Loucy (cell line): ENCODE measurements around the gene EGR1.

Experiments
- H2AFZ ChIP-seq: fragments of 200-600 bp; sonication (generic); 2 replicates; pipeline ENCODE4 v1.6.0; 2016; ENCODE audit warnings: antibody characterized with exemption, mild to moderate bottlenecking, low read length, moderate library complexity
- H3F3A ChIP-seq: fragments of 200-600 bp; 2 replicates; pipeline ENCODE4 v1.6.0; 2016; ENCODE audit warnings: antibody characterized with exemption, low read depth, mild to moderate bottlenecking
- H3K27me3 ChIP-seq: fragments of 200-600 bp; sonication (generic); 2 replicates; pipeline ENCODE4 v1.6.1; 2014; ENCODE audit warnings: low read length, mild to moderate bottlenecking; ENCODE audit not compliant: insufficient read depth, poor library complexity, severe bottlenecking
- H3K36me3 ChIP-seq: fragments of 200-600 bp; sonication (generic); 2 replicates; pipeline ENCODE4 v1.6.1; 2016; ENCODE audit warnings: low read length; ENCODE audit not compliant: insufficient read depth
- H3K4me1 ChIP-seq: fragments of 200-600 bp; sonication (generic); 2 replicates; pipeline ENCODE4 v1.5.1; 2014; ENCODE audit warnings: low read length, mild to moderate bottlenecking; ENCODE audit not compliant: insufficient read depth, poor library complexity, severe bottlenecking
- H3K4me2 ChIP-seq: fragments of 200-600 bp; sonication (generic); 2 replicates; pipeline ENCODE4 v1.6.0; 2014; ENCODE audit warnings: antibody characterized with exemption, low read length, low read depth, mild to moderate bottlenecking; ENCODE audit not compliant: poor library complexity, severe bottlenecking
- H3K4me3 ChIP-seq: fragments of 200-600 bp; sonication (generic); 2 replicates; pipeline ENCODE4 v1.5.1; 2014; ENCODE audit warnings: low read length, mild to moderate bottlenecking, mixed read lengths; ENCODE audit not compliant: poor library complexity, severe bottlenecking
- H3K79me2 ChIP-seq: fragments of 200-600 bp; sonication (generic); 2 replicates; pipeline ENCODE4 v1.6.1; 2014; ENCODE audit warnings: low read length; ENCODE audit not compliant: insufficient read depth
- H3K9ac ChIP-seq: fragments of 200-600 bp; sonication (generic); 2 replicates; pipeline ENCODE4 v1.6.0; 2014; ENCODE audit warnings: mild to moderate bottlenecking, low read depth, low read length, moderate library complexity; ENCODE audit not compliant: poor library complexity, severe bottlenecking
- H3K9me2 ChIP-seq: fragments of 200-600 bp; sonication (generic); replicated peaks from 2 replicates; pipeline ENCODE4 v1.6.1; 2016; ENCODE audit warnings: low read depth, low read length, mixed read lengths
- H3K9me3 ChIP-seq: fragments of 200-600 bp; sonication (generic); 2 replicates; pipeline ENCODE4 v1.6.1; 2014; ENCODE audit warnings: mild to moderate bottlenecking, antibody characterized with exemption, low read length, low read depth; ENCODE audit not compliant: insufficient read depth
- H4K20me1 ChIP-seq: fragments of 200-600 bp; sonication (generic); 2 replicates; pipeline ENCODE4 v1.6.0; 2014; ENCODE audit warnings: antibody characterized with exemption, low read length, mild to moderate bottlenecking; ENCODE audit not compliant: insufficient read depth, poor library complexity, severe bottlenecking
- CTCF ChIP-seq: fragments of 200-600 bp; sonication (generic); conservative IDR thresholded peaks from 2 replicates; pipeline ENCODE4 v1.5.1; 2014; ENCODE audit warnings: mild to moderate bottlenecking, antibody characterized with exemption, low read length
- EZH2phosphoT487 ChIP-seq: fragments of 200-600 bp; IDR thresholded peaks from 2 replicates; pipeline ENCODE4 v1.6.1; 2018; ENCODE audit warnings: antibody characterized with exemption, mild to moderate bottlenecking, moderate library complexity, borderline replicate concordance

Gene EGR1

GRCh38 chr5:138466900-138467710 is 1.8 kb downstream of the EGR1 start:
- no peak overlapping the region for H3K4me3 ChIP-seq

GRCh38 chr5:138467711-138468132 is 2.4 kb downstream of the EGR1 start:
- H3F3A ChIP-seq = no peaks in the 10 kb centered on the region
- H3K9ac ChIP-seq = no peak overlapping the region
- peaks cover 29% of the 10 kb centered on the region for H3K27me3 ChIP-seq
- H3K4me2 ChIP-seq = no peak overlapping the region
- no peak overlapping the region for H3K4me3 ChIP-seq
- no peaks in the 10 kb centered on the region for H3K79me2 ChIP-seq
- H2AFZ ChIP-seq = no peak overlapping the region
- H4K20me1 ChIP-seq = peaks cover 4% of the 10 kb centered on the region
- TF ChIP-seq CTCF (no peak), EZH2phosphoT487 (no peak)
- peaks cover 6% of the 10 kb centered on the region for H3K4me1 ChIP-seq
- H3K36me3 ChIP-seq = no peaks in the 10 kb centered on the region
- no peaks in the 10 kb centered on the region for H3K9me2 ChIP-seq
- H3K9me3 ChIP-seq = no peaks in the 10 kb centered on the region

More at GRCh38 chr5:138466900-138467710, 1.8 kb downstream of the EGR1 start:
- Histone ChIP-seq H3K4me1 (peaks cover 6% of the 10 kb centered on the region), H3F3A (no peaks in the 10 kb centered on the region), H3K9ac (no peak overlapping the region), H4K20me1 (peaks cover 4% of the 10 kb centered on the region), H3K27me3 (peaks cover 29% of the 10 kb centered on the region), H3K4me2 (no peak overlapping the region), H3K36me3 (no peaks in the 10 kb centered on the region), H3K9me2 (no peaks in the 10 kb centered on the region), H2AFZ (no peak overlapping the region), H3K79me2 (no peaks in the 10 kb centered on the region), H3K9me3 (no peaks in the 10 kb centered on the region)
- TF ChIP-seq CTCF = no peak
- TF ChIP-seq EZH2phosphoT487 = no peak

- TF ChIP-seq EZH2phosphoT487 = no peak
- TF ChIP-seq CTCF = no peak
- Histone ChIP-seq H3K4me3 (no peak overlapping the region), H2AFZ (no peak overlapping the region), H3K9me3 (no peaks in the 10 kb centered on the region), H3K9me2 (no peaks in the 10 kb centered on the region), H3K9ac (no peak overlapping the region), H4K20me1 (peaks cover 4% of the 10 kb centered on the region), H3K27me3 (peaks cover 29% of the 10 kb centered on the region), H3K4me1 (peaks cover 5% of the 10 kb centered on the region), H3K36me3 (no peaks in the 10 kb centered on the region), H3K79me2 (no peaks in the 10 kb centered on the region), H3F3A (no peaks in the 10 kb centered on the region), H3K4me2 (no peak overlapping the region)
These were observed 3.1 kb downstream of the EGR1 start for GRCh38 chr5:138468133-138468965.
